Measurements from ENCODE around the gene TMEM147.

Gene TMEM147

GRCh38 chr19:35565016-35565856 lies 19.8 kb downstream of the TMEM147 start:
- Histone ChIP-seq H3K9me3 (ENCODE audit: control insufficient read depth, insufficient read depth, low read length) (no peaks in the 10 kb centered on the region), H3K36me3 (ENCODE audit: control insufficient read depth, insufficient read depth, low read length) (no peaks in the 10 kb centered on the region), H3K9ac (ENCODE audit: low read depth, low read length) (no peak overlapping the region), H3K27me3 (ENCODE audit: control insufficient read depth, insufficient read depth, low read length) (peaks cover 6% of the 10 kb centered on the region; the same call in 1 of the 2 replicates), H3K4me3 (ENCODE audit: low read depth, low read length) (no peak overlapping the region), H3K27ac (ENCODE audit: low read depth, low read length) (no peak overlapping the region), H3K4me1 (ENCODE audit: control insufficient read depth, insufficient read depth, low read length) (no peaks in the 10 kb centered on the region)

GRCh38 chr19:35566738-35567137 lies 21.3 kb downstream of the TMEM147 start:
- H3K27me3 ChIP-seq (ENCODE audit: control insufficient read depth, insufficient read depth, low read length): no peaks in the 10 kb centered on the region
- H3K4me3 ChIP-seq (ENCODE audit: low read depth, low read length): no peak overlapping the region
- H3K36me3 ChIP-seq (ENCODE audit: control insufficient read depth, insufficient read depth, low read length): no peaks in the 10 kb centered on the region
- no peak overlapping the region for H3K9ac ChIP-seq (ENCODE audit: low read depth, low read length)
- no peak overlapping the region for H3K27ac ChIP-seq (ENCODE audit: low read depth, low read length)
- H3K9me3 ChIP-seq (ENCODE audit: control insufficient read depth, insufficient read depth, low read length): no peaks in the 10 kb centered on the region
- no peaks in the 10 kb centered on the region for H3K4me1 ChIP-seq (ENCODE audit: control insufficient read depth, insufficient read depth, low read length)

- no peak overlapping the region for H3K27ac ChIP-seq (ENCODE audit: low read depth, low read length)
- H3K9ac ChIP-seq (ENCODE audit: low read depth, low read length): no peak overlapping the region
- no peaks in the 10 kb centered on the region for H3K9me3 ChIP-seq (ENCODE audit: control insufficient read depth, insufficient read depth, low read length)
- H3K36me3 ChIP-seq (ENCODE audit: control insufficient read depth, insufficient read depth, low read length): no peaks in the 10 kb centered on the region
- H3K27me3 ChIP-seq (ENCODE audit: control insufficient read depth, insufficient read depth, low read length): no peaks in the 10 kb centered on the region
- H3K4me3 ChIP-seq (ENCODE audit: low read depth, low read length): no peak overlapping the region
- H3K4me1 ChIP-seq (ENCODE audit: control insufficient read depth, insufficient read depth, low read length): no peaks in the 10 kb centered on the region
Observed at GRCh38 chr19:35569281-35569781, 23.9 kb downstream of the TMEM147 start.

GRCh38 chr19:35571406-35571965 lies 26.1 kb downstream of the TMEM147 start:
- Histone ChIP-seq H3K4me1 (ENCODE audit: control insufficient read depth, insufficient read depth, low read length) (no peaks in the 10 kb centered on the region), H3K27ac (ENCODE audit: low read depth, low read length) (no peak overlapping the region), H3K9me3 (ENCODE audit: control insufficient read depth, insufficient read depth, low read length) (peaks cover 10% of the 10 kb centered on the region), H3K9ac (ENCODE audit: low read depth, low read length) (no peak overlapping the region), H3K36me3 (ENCODE audit: control insufficient read depth, insufficient read depth, low read length) (no peaks in the 10 kb centered on the region), H3K4me3 (ENCODE audit: low read depth, low read length) (no peak overlapping the region), H3K27me3 (ENCODE audit: control insufficient read depth, insufficient read depth, low read length) (no peaks in the 10 kb centered on the region)

- H3K27me3 ChIP-seq (ENCODE audit: control insufficient read depth, insufficient read depth, low read length): no peaks in the 10 kb centered on the region
- H3K27ac ChIP-seq (ENCODE audit: low read depth, low read length): no peak overlapping the region
- H3K36me3 ChIP-seq (ENCODE audit: control insufficient read depth, insufficient read depth, low read length): no peaks in the 10 kb centered on the region
- no peak overlapping the region for H3K4me3 ChIP-seq (ENCODE audit: low read depth, low read length)
- H3K4me1 ChIP-seq (ENCODE audit: control insufficient read depth, insufficient read depth, low read length): no peaks in the 10 kb centered on the region
- no peak overlapping the region for H3K9ac ChIP-seq (ENCODE audit: low read depth, low read length)
- H3K9me3 ChIP-seq (ENCODE audit: control insufficient read depth, insufficient read depth, low read length): peaks cover 20% of the 10 kb centered on the region
Observed at GRCh38 chr19:35577918-35578317, 32.5 kb downstream of the TMEM147 start.

- Histone ChIP-seq H3K27me3 (ENCODE audit: control insufficient read depth, insufficient read depth, low read length) (no peaks in the 10 kb centered on the region), H3K36me3 (ENCODE audit: control insufficient read depth, insufficient read depth, low read length) (no peaks in the 10 kb centered on the region), H3K9me3 (ENCODE audit: control insufficient read depth, insufficient read depth, low read length) (peaks cover 20% of the 10 kb centered on the region), H3K4me1 (ENCODE audit: control insufficient read depth, insufficient read depth, low read length) (no peaks in the 10 kb centered on the region), H3K4me3 (ENCODE audit: low read depth, low read length) (no peak overlapping the region), H3K9ac (ENCODE audit: low read depth, low read length) (no peak overlapping the region), H3K27ac (ENCODE audit: low read depth, low read length) (no peak overlapping the region)
Observed at GRCh38 chr19:35578707-35579106, 33.3 kb downstream of the TMEM147 start.

GRCh38 chr19:35582760-35583159 lies 37.3 kb downstream of the TMEM147 start:
- Histone ChIP-seq H3K4me1 (ENCODE audit: control insufficient read depth, insufficient read depth, low read length) (no peaks in the 10 kb centered on the region), H3K36me3 (ENCODE audit: control insufficient read depth, insufficient read depth, low read length) (no peaks in the 10 kb centered on the region), H3K27ac (ENCODE audit: low read depth, low read length) (no peak overlapping the region), H3K4me3 (ENCODE audit: low read depth, low read length) (no peak overlapping the region), H3K9me3 (ENCODE audit: control insufficient read depth, insufficient read depth, low read length) (peaks cover 8% of the 10 kb centered on the region), H3K27me3 (ENCODE audit: control insufficient read depth, insufficient read depth, low read length) (no peaks in the 10 kb centered on the region; the same call in 1 of the 2 replicates), H3K9ac (ENCODE audit: low read depth, low read length) (no peak overlapping the region)

GRCh38 chr19:35585848-35586247 lies 40.4 kb downstream of the TMEM147 start, which contains the start of gene PMIS2:
TSS of gene PMIS2 (plus strand) at chr19:35586173. CDS start at chr19:35586260, 87 bp downstream.
- no peaks in the 10 kb centered on the region; the same call in 1 of the 2 replicates for H3K9me3 ChIP-seq (ENCODE audit: control insufficient read depth, insufficient read depth, low read length)
- no peaks in the 10 kb centered on the region; the same call in 1 of the 2 replicates for H3K27me3 ChIP-seq (ENCODE audit: control insufficient read depth, insufficient read depth, low read length)
- H3K27ac ChIP-seq (ENCODE audit: low read depth, low read length): no peak within 1 kb of the TSS
- H3K36me3 ChIP-seq (ENCODE audit: control insufficient read depth, insufficient read depth, low read length): no peaks in the 10 kb centered on the region
- H3K4me3 ChIP-seq (ENCODE audit: low read depth, low read length): no peak within 1 kb of the TSS
- H3K4me1 ChIP-seq (ENCODE audit: control insufficient read depth, insufficient read depth, low read length): no peaks in the 10 kb centered on the region
- no peak within 1 kb of the TSS for H3K9ac ChIP-seq (ENCODE audit: low read depth, low read length)

GRCh38 chr19:35587321-35587720 lies 41.9 kb downstream of the TMEM147 start:
- Histone ChIP-seq H3K27ac (ENCODE audit: low read depth, low read length) (no peak overlapping the region), H3K9ac (ENCODE audit: low read depth, low read length) (no peak overlapping the region), H3K4me1 (ENCODE audit: control insufficient read depth, insufficient read depth, low read length) (no peaks in the 10 kb centered on the region), H3K9me3 (ENCODE audit: control insufficient read depth, insufficient read depth, low read length) (no peaks in the 10 kb centered on the region), H3K36me3 (ENCODE audit: control insufficient read depth, insufficient read depth, low read length) (no peaks in the 10 kb centered on the region), H3K27me3 (ENCODE audit: control insufficient read depth, insufficient read depth, low read length) (no peaks in the 10 kb centered on the region; the same call in 1 of the 2 replicates), H3K4me3 (ENCODE audit: low read depth, low read length) (no peak overlapping the region)

GRCh38 chr19:35590875-35591274 lies 45.4 kb downstream of the TMEM147 start:
- Histone ChIP-seq H3K9ac (ENCODE audit: low read depth, low read length) (no peak overlapping the region), H3K9me3 (ENCODE audit: control insufficient read depth, insufficient read depth, low read length) (no peaks in the 10 kb centered on the region), H3K4me3 (ENCODE audit: low read depth, low read length) (no peak overlapping the region), H3K27ac (ENCODE audit: low read depth, low read length) (no peak overlapping the region), H3K27me3 (ENCODE audit: control insufficient read depth, insufficient read depth, low read length) (no peaks in the 10 kb centered on the region), H3K4me1 (ENCODE audit: control insufficient read depth, insufficient read depth, low read length) (no peaks in the 10 kb centered on the region), H3K36me3 (ENCODE audit: control insufficient read depth, insufficient read depth, low read length) (no peaks in the 10 kb centered on the region)

- H3K9ac ChIP-seq (ENCODE audit: low read depth, low read length): no peak overlapping the region
- H3K9me3 ChIP-seq (ENCODE audit: control insufficient read depth, insufficient read depth, low read length): no peaks in the 10 kb centered on the region
- H3K4me1 ChIP-seq (ENCODE audit: control insufficient read depth, insufficient read depth, low read length): no peaks in the 10 kb centered on the region
- H3K36me3 ChIP-seq (ENCODE audit: control insufficient read depth, insufficient read depth, low read length): no peaks in the 10 kb centered on the region
- no peak overlapping the region for H3K4me3 ChIP-seq (ENCODE audit: low read depth, low read length)
- no peak overlapping the region for H3K27ac ChIP-seq (ENCODE audit: low read depth, low read length)
- H3K27me3 ChIP-seq (ENCODE audit: control insufficient read depth, insufficient read depth, low read length): no peaks in the 10 kb centered on the region
Observed at GRCh38 chr19:35592226-35592625, 46.8 kb downstream of the TMEM147 start.

Measured in HUES48 (cell line).